ENCODE data around the gene THAP12.

Gene THAP12

GRCh38 chr11:76365038-76365679, 15.8 kb downstream of the THAP12 start:
- H3K4me3 ChIP-seq (replicated peaks; ENCODE audit: low read depth, low read length): no peak overlapping the region
- no peak for DNase-seq (ENCODE audit: low read depth)
- no peak for TF ChIP-seq CTCF (IDR thresholded peaks at IDR 0.05; ENCODE audit: low read length, missing control alignments)

GRCh38 chr11:76362716-76363115, 18.2 kb downstream of the THAP12 start:
- no peak overlapping the region for H3K4me3 ChIP-seq (replicated peaks; ENCODE audit: low read depth, low read length)
- TF ChIP-seq CTCF (IDR thresholded peaks at IDR 0.05; ENCODE audit: low read length, missing control alignments): no peak
- DNase-seq (ENCODE audit: low read depth): no peak

- DNase-seq (ENCODE audit: low read depth): no peak
- TF ChIP-seq CTCF (IDR thresholded peaks at IDR 0.05; ENCODE audit: low read length, missing control alignments): no peak
- H3K4me3 ChIP-seq (replicated peaks; ENCODE audit: low read depth, low read length): no peak overlapping the region
These were observed 19.2 kb downstream of the THAP12 start for GRCh38 chr11:76361776-76362175.

GRCh38 chr11:76361374-76361773, 19.6 kb downstream of the THAP12 start:
- DNase-seq (ENCODE audit: low read depth): no peak
- TF ChIP-seq CTCF (IDR thresholded peaks at IDR 0.05; ENCODE audit: low read length, missing control alignments): no peak
- no peak overlapping the region for H3K4me3 ChIP-seq (replicated peaks; ENCODE audit: low read depth, low read length)

DNA sequence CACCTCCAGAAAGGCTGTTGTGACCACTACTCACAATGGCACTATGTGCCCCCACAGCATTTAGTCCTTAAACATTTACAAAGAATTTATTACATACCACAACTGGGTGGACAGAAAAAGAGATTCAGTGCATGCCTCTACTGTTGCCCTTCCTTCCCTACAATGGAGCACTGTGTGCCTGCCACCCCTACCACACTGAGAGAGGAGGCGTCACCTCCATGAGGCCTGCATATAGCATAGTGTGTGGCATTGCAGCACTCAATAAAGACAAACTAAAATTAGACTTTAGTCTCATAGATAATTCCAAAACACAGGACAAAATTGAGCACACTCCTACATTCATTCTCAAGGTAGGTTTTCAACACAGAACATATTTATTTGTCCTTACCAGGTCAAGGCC, 25.8 kb downstream of the THAP12 start:
- no peak overlapping the region for H3K4me3 ChIP-seq (replicated peaks; ENCODE audit: low read depth, low read length)
- DNase-seq (ENCODE audit: low read depth): no peak
- TF ChIP-seq CTCF (IDR thresholded peaks at IDR 0.05; ENCODE audit: low read length, missing control alignments): no peak

- no peak for DNase-seq (ENCODE audit: low read depth)
- no peak overlapping the region for H3K4me3 ChIP-seq (replicated peaks; ENCODE audit: low read depth, low read length)
- TF ChIP-seq CTCF (IDR thresholded peaks at IDR 0.05; ENCODE audit: low read length, missing control alignments): no peak
These were observed 32.6 kb downstream of the THAP12 start for GRCh38 chr11:76348348-76348747.

GRCh38 chr11:76347466-76347865, 33.5 kb downstream of the THAP12 start:
- no peak for TF ChIP-seq CTCF (IDR thresholded peaks at IDR 0.05; ENCODE audit: low read length, missing control alignments)
- DNase-seq (ENCODE audit: low read depth): peak; percentile 34
- no peak overlapping the region for H3K4me3 ChIP-seq (replicated peaks; ENCODE audit: low read depth, low read length)

Data from fibroblast of pulmonary artery (primary cell).